HepG2 (cell line): ENCODE data around the gene SFMBT1. TPM values are rescaled to one million over a fixed set of nuclear protein-coding genes. Genes with fewer than 3 reads are reported as not detected.

Experiments
- ATAC-seq: fragments of 200-7000 bp; cut with Tn5 transposase; 3 replicates; pipeline ENCODE4 v1.9.1; 2020; ENCODE audit warnings: mild to moderate bottlenecking, moderate library complexity
- BruUV-seq: library from RNA; stranded (reverse); fragments of 400-500 nt; replicated peaks from 2 replicates; lab custom pipeline; 2021; lab: Mats Ljungman, UMichigan
- CTCF ChIA-PET: fragments of 300-600 bp; formaldehyde crosslinking; extraction: SDS; loops from one replicate; lab custom pipeline; 2021; ENCODE audit warnings: low total read pairs, inconsistent platforms, low intra/inter-chr PET ratio; lab: Yijun Ruan, JAX
- POLR2A ChIA-PET: fragments of 350-600 bp; sonication (Branson Sonifier 250); formaldehyde crosslinking; loops from one replicate; lab custom pipeline; 2020; ENCODE audit warnings: antibody characterized with exemption, inconsistent platforms; lab: Yijun Ruan, JAX
- DNase-seq: peaks from one replicate; pipeline ENCODE4 v3.0.0-alpha.2; 2015; ENCODE audit warnings: low spot score
- FAIRE-seq: peaks from 3 replicates; lab custom pipeline; 2011; peaks lifted over from hg19 to GRCh38; lab: Jason Lieb, UNC
- H2AFZ ChIP-seq: one replicate; pipeline ENCODE4 v1.6.1; 2011; ENCODE audit warnings: low read length, inconsistent platforms
- H3K27ac ChIP-seq: fragments of 300-600 bp; 3 replicates; pipeline ENCODE4 v1.8.0; 2011; ENCODE audit warnings: mixed run types, mild to moderate bottlenecking, mixed read lengths, low read length, inconsistent platforms; ENCODE audit not compliant: insufficient read depth; ENCODE audit errors: extremely low read length
- H3K27me3 ChIP-seq, 2 experiments: fragments of 200-600 bp in 1 of 2; 2 replicates in 1 of 2; 3 replicates in 1 of 2; pipeline versions ENCODE4 v1.6.0 to v1.8.0; 2011; ENCODE audit warnings: low read length in 2 of 2, mild to moderate bottlenecking in 2 of 2, moderate library complexity in 2 of 2, inconsistent platforms in 1 of 2; ENCODE audit not compliant: insufficient read depth in 2 of 2, control insufficient read depth in 1 of 2
- H3K36me3 ChIP-seq, 2 experiments: fragments of 200-600 bp in 1 of 2; replicated peaks in 1 of 2; 2 replicates in 1 of 2; 3 replicates in 1 of 2; pipeline versions ENCODE4 v1.5.1 to v1.8.0; 2011; ENCODE audit warnings: low read length in 2 of 2, inconsistent platforms in 1 of 2; ENCODE audit not compliant: insufficient read depth in 2 of 2, control insufficient read depth in 1 of 2
- H3K4me1 ChIP-seq: 2 replicates; pipeline ENCODE4 v1.5.1; 2012; ENCODE audit warnings: low read length, inconsistent platforms; ENCODE audit not compliant: insufficient read depth
- H3K4me2 ChIP-seq: 2 replicates; pipeline ENCODE4 v1.6.0; 2011; ENCODE audit warnings: low read depth, low read length, inconsistent platforms
- H3K4me3 ChIP-seq, 3 experiments: fragments of 200-600 bp in 1 of 3; sonication (generic), shearing (Covaris generic) in 1 of 3; replicated peaks in 1 of 3; 2 replicates each; pipeline ENCODE4 v1.5.1; 2011 to 2016; ENCODE audit warnings: low read length in 3 of 3, inconsistent platforms in 2 of 3, low read depth in 2 of 3, mild to moderate bottlenecking in 2 of 3, control low read depth in 1 of 3, mixed read lengths in 1 of 3; ENCODE audit not compliant: insufficient read depth in 1 of 3
- H3K79me2 ChIP-seq: one replicate; pipeline ENCODE4 v1.6.1; 2011; ENCODE audit warnings: low read length, inconsistent platforms; ENCODE audit not compliant: insufficient read depth
- H3K9ac ChIP-seq: 2 replicates; pipeline ENCODE4 v1.6.0; 2011; ENCODE audit warnings: mild to moderate bottlenecking, low read depth, low read length, inconsistent platforms; ENCODE audit not compliant: insufficient read depth
- H3K9me3 ChIP-seq: 2 replicates; pipeline ENCODE4 v1.5.1; 2012; ENCODE audit warnings: mild to moderate bottlenecking, low read length
- H4K20me1 ChIP-seq: 2 replicates; pipeline ENCODE4 v1.6.0; 2011; ENCODE audit warnings: inconsistent platforms, mild to moderate bottlenecking, low read length, moderate library complexity; ENCODE audit not compliant: insufficient read depth
- ATM ChIP-seq: fragments of 450-650 bp; IDR thresholded peaks from 2 replicates; pipeline ENCODE4 v1.7.1; 2017; ENCODE audit warnings: mild to moderate bottlenecking, borderline replicate concordance
- IKZF1 ChIP-seq: fragments of 450-650 bp; IDR thresholded peaks from 2 replicates; pipeline ENCODE4 v1.7.1; 2016
- JUN ChIP-seq: sonication (generic); formaldehyde crosslinking; IDR thresholded peaks from 2 replicates; pipeline ENCODE4 v1.4.0; 2020; ENCODE audit warnings: mild to moderate bottlenecking, missing genetic modification reagents
- NFE2L1 ChIP-seq: sonication (generic); formaldehyde crosslinking; IDR thresholded peaks from 2 replicates; pipeline ENCODE4 v1.4.0; 2020; ENCODE audit warnings: missing genetic modification reagents, mild to moderate bottlenecking, borderline replicate concordance
- PPARG ChIP-seq: conservative IDR thresholded peaks from 2 replicates; pipeline ENCODE4 v1.6.1; 2016; ENCODE audit warnings: missing biosample characterization, missing genetic modification reagents
- SETDB1 ChIP-seq: sonication (generic); formaldehyde crosslinking; IDR thresholded peaks from 2 replicates; pipeline ENCODE4 v1.5.1; 2020; ENCODE audit warnings: missing genetic modification reagents, mild to moderate bottlenecking, borderline replicate concordance
- TP53 ChIP-seq: sonication (generic); formaldehyde crosslinking; conservative IDR thresholded peaks from 2 replicates; pipeline ENCODE4 v1.4.0; 2020; ENCODE audit warnings: missing genetic modification reagents
- ZFP82 ChIP-seq: sonication (generic); formaldehyde crosslinking; IDR thresholded peaks from 2 replicates; pipeline ENCODE4 v1.5.1; 2020; ENCODE audit warnings: mild to moderate bottlenecking, missing genetic modification reagents, borderline replicate concordance
- ZNF3 ChIP-seq: IDR thresholded peaks from 2 replicates; pipeline ENCODE4 v1.7.0; 2017; ENCODE audit warnings: inconsistent platforms
- ZNF317 ChIP-seq: sonication (generic); formaldehyde crosslinking; IDR thresholded peaks from 2 replicates; pipeline ENCODE4 v1.5.0; 2020; ENCODE audit warnings: mild to moderate bottlenecking, missing genetic modification reagents
- ZNF430 ChIP-seq: sonication (generic); formaldehyde crosslinking; IDR thresholded peaks from 2 replicates; pipeline ENCODE4 v1.9.0; 2021; ENCODE audit warnings: mild to moderate bottlenecking, missing genetic modification reagents
- ZNF431 ChIP-seq: sonication (generic); formaldehyde crosslinking; IDR thresholded peaks from 2 replicates; pipeline ENCODE4 v1.9.0; 2022; ENCODE audit warnings: missing genetic modification reagents, low read depth, mild to moderate bottlenecking, borderline replicate concordance
- ZNF772 ChIP-seq: sonication (generic); formaldehyde crosslinking; IDR thresholded peaks from 2 replicates; pipeline ENCODE4 v1.5.0; 2020; ENCODE audit warnings: mild to moderate bottlenecking, missing genetic modification reagents
- WGBS: methylation state at CpG from one replicate; pipeline ENCODE4 v1.1.6; 2017; ENCODE audit warnings: low lambda C conversion rate; 5-methylcytosine and 5-hydroxymethylcytosine counted together
- in situ Hi-C: cut with HindIII; loops from 2 replicates; pipeline ENCODE4 v1.10.0; 2017; ENCODE audit warnings: low pct_unique_long_range_greater_than_20kb; ENCODE audit not compliant: extremely low pct_ligation_motif_present
- intact Hi-C: fragments of 100-400 bp; cut with micrococcal nuclease; formaldehyde crosslinking; loops from one replicate; pipeline ENCODE4 v1.10.0; 2022; ENCODE audit not compliant: unreplicated experiment
- polyA plus RNA-seq, 8 experiments: library from polyadenylated mRNA; depleted of rRNA in 3 of 8; stranded (reverse) in 7 of 8; unstranded in 1 of 8; fragments of >200 nt; fragmentation: Illumina TruSeq in 4 of 8; extraction: Trizol in 4 of 8; gene quantifications; 2 replicates each; pipeline versions ENCODE4 v1.2.1 to v1.2.3, GENCODE V29; 2011 to 2016; ENCODE audit warnings: low read depth in 4 of 8, missing spikeins in 1 of 8, mixed read lengths in 1 of 8; ENCODE audit not compliant: insufficient read depth in 1 of 8
- total RNA-seq, 5 experiments: library from RNA; depleted of rRNA; stranded (reverse); fragments of >200 nt; fragmentation: Illumina TruSeq; extraction: Trizol; gene quantifications; 2 replicates each; pipeline ENCODE4 v1.2.3, GENCODE V29; 2016; ENCODE audit warnings: low read depth in 1 of 5
- TF ChIP-seq, protein P1 (sequence below): sonication (generic); formaldehyde crosslinking; IDR thresholded peaks from 2 replicates; pipeline ENCODE4 v1.5.0; 2020; ENCODE audit warnings: mild to moderate bottlenecking, missing genetic modification reagents, moderate library complexity
- TF ChIP-seq, protein P2 (sequence below): sonication (generic); formaldehyde crosslinking; IDR thresholded peaks from 2 replicates; pipeline ENCODE4 v1.5.1; 2020; ENCODE audit warnings: missing genetic modification reagents, mild to moderate bottlenecking, borderline replicate concordance

Gene SFMBT1
- total and polyA plus RNA-seq, 2 of the 13 experiments (the other 11 are each of a cell fraction or from before 2014, with no cell fraction given) = 3.8 to 12.8 TPM

- POLR2A ChIA-PET = no interaction called here
- BruUV-seq = no TSS peak
- H4K20me1 ChIP-seq = no peaks in the 10 kb centered on the region
- no peak for ATAC-seq
- 94% methylated on average over 5 of the region's 5 CpGs for WGBS
- H3K27ac ChIP-seq = no peak overlapping the region
- CTCF ChIA-PET = no interaction called here
- H3K79me2 ChIP-seq = no peaks in the 10 kb centered on the region
- no peaks in the 10 kb centered on the region for H3K27me3 ChIP-seq
- intact Hi-C loops = no loop called here
- in situ Hi-C loops = no loop called here
- H2AFZ ChIP-seq = no peak overlapping the region
- no peak overlapping the region for H3K4me2 ChIP-seq
- TF ChIP-seq, protein P1, sequence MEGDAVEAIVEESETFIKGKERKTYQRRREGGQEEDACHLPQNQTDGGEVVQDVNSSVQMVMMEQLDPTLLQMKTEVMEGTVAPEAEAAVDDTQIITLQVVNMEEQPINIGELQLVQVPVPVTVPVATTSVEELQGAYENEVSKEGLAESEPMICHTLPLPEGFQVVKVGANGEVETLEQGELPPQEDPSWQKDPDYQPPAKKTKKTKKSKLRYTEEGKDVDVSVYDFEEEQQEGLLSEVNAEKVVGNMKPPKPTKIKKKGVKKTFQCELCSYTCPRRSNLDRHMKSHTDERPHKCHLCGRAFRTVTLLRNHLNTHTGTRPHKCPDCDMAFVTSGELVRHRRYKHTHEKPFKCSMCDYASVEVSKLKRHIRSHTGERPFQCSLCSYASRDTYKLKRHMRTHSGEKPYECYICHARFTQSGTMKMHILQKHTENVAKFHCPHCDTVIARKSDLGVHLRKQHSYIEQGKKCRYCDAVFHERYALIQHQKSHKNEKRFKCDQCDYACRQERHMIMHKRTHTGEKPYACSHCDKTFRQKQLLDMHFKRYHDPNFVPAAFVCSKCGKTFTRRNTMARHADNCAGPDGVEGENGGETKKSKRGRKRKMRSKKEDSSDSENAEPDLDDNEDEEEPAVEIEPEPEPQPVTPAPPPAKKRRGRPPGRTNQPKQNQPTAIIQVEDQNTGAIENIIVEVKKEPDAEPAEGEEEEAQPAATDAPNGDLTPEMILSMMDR (CRISPR knock-in tag) = no peak
- TF ChIP-seq SETDB1 (CRISPR knock-in tag) (no peak), ZFP82 (no peak), ZNF317 (no peak), ZNF772 (no peak), PPARG (CRISPR knock-in tag) (no peak), NFE2L1 (CRISPR knock-in tag) (no peak), ATM (no peak), ZNF431 (no peak), TP53 (no peak), ZNF3 (CRISPR knock-in tag) (no peak), IKZF1 (no peak), ZNF430 (CRISPR knock-in tag) (no peak), JUN (no peak)
- TF ChIP-seq, protein P2, sequence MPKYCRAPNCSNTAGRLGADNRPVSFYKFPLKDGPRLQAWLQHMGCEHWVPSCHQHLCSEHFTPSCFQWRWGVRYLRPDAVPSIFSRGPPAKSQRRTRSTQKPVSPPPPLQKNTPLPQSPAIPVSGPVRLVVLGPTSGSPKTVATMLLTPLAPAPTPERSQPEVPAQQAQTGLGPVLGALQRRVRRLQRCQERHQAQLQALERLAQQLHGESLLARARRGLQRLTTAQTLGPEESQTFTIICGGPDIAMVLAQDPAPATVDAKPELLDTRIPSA = no peak
- H3K4me3 ChIP-seq = no peak overlapping the region
- no peak overlapping the region for H3K9ac ChIP-seq
- no peak for FAIRE-seq
- H3K4me1 ChIP-seq = peaks cover 21% of the 10 kb centered on the region
- peaks cover 3 to 22% of the 10 kb centered on the region in 2 experiments; a peak in 3 of 5 replicates for H3K36me3 ChIP-seq
- no peaks in the 10 kb centered on the region for H3K9me3 ChIP-seq
- DNase-seq = no peak
Observed at GRCh38 chr3:52907497-52907896, 138.4 kb downstream of the SFMBT1 start.
